Measurements from ENCODE around the gene LST1.

The LST1 gene

DNA sequence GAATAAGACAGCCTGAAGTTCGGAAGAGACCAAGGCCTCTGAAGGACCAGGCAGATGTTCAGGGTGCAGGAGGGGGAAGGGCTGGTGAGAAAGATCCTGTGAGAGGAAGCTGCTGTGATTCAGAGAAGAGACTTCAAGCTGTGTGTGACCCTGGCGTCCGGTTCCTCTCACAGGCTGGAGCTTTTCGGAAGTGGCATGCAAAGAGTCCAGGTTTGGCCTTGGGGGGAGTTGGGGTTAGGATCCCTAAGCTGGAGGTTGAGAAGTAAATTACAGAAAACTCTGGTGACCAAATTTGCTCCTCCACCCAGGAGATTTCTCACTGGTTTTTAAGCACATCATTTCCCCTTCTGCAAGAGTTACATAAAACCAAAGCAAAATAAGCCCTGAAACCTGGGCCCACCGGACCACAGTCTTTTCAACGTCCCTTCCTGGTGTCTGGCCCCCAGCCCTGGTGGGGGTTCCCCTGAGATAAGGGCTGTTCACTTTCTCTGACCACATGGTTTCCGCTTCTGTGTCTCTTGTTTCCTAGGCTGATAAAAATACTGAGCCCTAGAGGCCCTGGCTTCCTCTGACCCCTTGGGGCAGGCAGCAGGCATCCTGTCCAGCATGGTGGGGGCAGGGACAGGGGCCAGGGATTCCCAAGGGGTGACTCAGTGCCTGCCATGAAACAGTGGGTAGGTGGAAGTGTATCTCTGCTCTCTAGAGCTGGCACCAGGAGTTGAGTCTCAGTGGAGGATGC lies 25.9 kb upstream of the LST1 start:
- DNase-seq (ENCODE audit: low read depth), result peak; percentile 95

DNA sequence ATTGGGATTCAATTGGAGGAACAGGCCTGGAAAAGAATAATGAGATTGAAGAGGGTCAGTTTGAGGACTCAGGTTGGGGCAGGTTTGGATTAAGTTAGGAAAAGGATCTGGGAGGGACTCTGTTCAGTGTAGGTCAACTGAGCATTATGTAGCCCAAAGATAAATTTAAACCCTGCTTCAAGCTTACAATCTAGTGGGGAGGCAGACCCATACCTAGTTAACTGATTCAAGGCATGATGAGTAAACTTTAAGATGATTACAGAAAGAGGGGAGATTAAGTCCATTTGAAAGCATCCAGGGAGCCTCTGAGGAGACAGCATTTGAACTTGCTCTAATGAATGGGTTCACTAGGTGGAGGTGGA lies 25.4 kb upstream of the LST1 start:
- no peak for DNase-seq (ENCODE audit: low read depth)

DNA sequence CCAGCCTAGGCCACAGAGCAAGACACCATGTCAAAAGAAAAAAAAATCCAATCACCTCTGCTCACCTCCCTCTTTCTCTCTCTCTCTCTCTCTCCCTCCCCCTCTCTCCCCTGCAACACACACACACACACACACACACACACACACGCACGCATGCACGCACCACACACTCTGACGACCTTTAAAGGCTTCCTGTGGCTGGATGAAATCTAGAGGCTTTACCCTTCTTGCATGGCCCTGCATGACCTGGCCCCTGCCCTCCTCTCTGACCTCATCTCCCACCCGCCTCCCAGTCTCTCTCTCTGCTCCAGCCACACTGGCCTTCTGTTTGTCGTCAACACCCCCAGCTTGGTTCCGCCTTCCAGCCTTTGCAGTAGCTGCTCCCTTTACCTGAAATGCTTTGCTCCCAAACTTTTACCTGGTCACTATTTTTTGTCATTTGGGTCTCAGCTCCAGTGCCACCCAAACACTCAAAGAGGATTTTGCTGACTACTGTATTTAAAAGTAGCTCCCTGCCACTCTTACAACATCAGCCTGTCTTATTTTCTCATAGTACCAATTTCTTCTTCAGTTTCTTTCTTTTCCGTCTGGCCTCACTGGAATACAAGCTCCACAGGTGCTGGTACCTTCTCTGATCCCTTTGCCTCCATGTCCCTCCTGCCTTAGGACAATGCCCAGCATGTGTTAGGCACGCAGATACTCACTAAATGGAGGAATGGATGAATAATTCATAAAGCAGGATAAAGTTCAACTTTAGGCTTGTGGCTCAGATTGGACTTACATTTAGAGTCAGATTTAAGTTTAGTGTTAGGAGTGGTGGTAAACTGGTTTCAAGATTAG lies 18.3 kb upstream of the LST1 start:
- no peak for DNase-seq (ENCODE audit: low read depth)

DNA sequence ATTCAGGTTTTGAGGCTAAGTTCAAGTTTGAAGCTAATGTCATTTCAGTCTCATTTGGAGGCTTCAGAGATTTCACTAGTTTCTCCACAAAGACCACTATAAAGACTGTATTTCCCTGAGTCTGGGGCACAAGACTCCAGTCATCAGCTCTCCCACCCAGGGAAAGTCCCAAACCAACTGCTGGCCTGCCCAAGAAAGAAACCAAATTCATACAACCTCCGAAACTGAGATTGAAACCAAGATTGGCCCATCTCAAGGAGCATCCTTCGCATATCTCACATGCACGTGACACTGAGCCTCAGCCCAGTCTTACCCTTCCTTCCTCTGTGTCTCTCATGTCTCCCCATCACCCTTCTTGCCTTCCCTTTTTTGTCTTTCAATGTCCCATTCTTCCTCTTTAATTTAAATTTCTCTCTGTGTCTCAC lies 17.5 kb upstream of the LST1 start:
- DNase-seq (ENCODE audit: low read depth), result no peak

DNA sequence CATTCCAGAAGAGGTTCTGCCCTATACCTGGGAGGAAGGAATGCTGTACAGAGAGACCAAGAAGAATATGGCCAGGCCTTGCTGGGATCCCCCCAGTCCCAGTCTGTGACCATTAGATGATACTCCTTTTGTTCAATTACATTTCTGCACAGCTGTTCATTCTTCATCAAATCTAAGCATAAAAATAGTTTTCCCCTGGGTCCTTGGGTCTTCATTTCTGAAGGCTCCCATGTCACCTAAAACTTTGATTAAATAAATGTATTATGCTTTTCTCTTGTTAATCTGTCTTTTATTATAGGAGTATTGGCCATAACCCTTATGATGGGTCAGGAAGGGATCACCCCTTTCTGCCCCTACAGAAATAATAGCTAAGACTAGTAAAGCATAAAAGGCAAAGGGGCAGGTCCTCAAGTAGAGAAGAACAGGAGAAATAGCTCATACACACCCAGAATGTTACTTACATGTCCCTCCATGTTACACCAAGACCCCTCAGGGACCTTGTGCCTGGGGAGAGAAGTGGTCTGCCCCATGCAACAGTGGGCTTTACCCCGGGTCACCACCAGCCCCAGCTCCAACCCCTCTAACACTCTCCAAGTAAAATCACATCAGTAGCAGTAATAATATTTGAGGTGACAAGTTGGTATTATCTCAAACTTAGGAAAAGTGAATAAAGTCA lies 16.1 kb upstream of the LST1 start:
- DNase-seq (ENCODE audit: low read depth), result no peak

DNA sequence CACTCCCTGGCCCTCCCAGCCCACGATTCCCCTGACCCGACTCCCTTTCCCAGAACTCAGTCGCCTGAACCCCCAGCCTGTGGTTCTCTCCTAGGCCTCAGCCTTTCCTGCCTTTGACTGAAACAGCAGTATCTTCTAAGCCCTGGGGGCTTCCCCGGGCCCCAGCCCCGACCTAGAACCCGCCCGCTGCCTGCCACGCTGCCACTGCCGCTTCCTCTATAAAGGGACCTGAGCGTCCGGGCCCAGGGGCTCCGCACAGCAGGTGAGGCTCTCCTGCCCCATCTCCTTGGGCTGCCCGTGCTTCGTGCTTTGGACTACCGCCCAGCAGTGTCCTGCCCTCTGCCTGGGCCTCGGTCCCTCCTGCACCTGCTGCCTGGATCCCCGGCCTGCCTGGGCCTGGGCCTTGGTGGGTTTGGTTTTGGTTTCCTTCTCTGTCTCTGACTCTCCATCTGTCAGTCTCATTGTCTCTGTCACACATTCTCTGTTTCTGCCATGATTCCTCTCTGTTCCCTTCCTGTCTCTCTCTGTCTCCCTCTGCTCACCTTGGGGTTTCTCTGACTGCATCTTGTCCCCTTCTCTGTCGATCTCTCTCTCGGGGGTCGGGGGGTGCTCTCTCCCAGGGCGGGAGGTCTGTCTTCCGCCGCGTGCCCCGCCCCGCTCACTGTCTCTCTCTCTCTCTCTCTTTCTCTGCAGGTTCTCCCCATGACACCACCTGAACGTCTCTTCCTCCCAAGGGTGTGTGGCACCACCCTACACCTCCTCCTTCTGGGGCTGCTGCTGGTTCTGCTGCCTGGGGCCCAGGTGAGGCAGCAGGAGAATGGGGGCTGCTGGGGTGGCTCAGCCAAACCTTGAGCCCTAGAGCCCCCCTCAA lies 13.8 kb upstream of the LST1 start, which contains the start of gene LTA:
TSS of gene LTA (plus strand) at position 249 of the 871 bp plus-strand sequence. CDS start at position 703, 454 bp downstream.
- no peak for DNase-seq (ENCODE audit: low read depth)

DNA sequence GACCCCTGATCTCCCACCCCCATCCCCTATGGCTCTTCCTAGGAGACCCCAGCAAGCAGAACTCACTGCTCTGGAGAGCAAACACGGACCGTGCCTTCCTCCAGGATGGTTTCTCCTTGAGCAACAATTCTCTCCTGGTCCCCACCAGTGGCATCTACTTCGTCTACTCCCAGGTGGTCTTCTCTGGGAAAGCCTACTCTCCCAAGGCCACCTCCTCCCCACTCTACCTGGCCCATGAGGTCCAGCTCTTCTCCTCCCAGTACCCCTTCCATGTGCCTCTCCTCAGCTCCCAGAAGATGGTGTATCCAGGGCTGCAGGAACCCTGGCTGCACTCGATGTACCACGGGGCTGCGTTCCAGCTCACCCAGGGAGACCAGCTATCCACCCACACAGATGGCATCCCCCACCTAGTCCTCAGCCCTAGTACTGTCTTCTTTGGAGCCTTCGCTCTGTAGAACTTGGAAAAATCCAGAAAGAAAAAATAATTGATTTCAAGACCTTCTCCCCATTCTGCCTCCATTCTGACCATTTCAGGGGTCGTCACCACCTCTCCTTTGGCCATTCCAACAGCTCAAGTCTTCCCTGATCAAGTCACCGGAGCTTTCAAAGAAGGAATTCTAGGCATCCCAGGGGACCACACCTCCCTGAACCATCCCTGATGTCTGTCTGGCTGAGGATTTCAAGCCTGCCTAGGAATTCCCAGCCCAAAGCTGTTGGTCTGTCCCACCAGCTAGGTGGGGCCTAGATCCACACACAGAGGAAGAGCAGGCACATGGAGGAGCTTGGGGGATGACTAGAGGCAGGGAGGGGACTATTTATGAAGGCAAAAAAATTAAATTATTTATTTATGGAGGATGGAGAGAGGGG lies 12.6 kb upstream of the LST1 start:
- no peak for DNase-seq (ENCODE audit: low read depth)

DNA sequence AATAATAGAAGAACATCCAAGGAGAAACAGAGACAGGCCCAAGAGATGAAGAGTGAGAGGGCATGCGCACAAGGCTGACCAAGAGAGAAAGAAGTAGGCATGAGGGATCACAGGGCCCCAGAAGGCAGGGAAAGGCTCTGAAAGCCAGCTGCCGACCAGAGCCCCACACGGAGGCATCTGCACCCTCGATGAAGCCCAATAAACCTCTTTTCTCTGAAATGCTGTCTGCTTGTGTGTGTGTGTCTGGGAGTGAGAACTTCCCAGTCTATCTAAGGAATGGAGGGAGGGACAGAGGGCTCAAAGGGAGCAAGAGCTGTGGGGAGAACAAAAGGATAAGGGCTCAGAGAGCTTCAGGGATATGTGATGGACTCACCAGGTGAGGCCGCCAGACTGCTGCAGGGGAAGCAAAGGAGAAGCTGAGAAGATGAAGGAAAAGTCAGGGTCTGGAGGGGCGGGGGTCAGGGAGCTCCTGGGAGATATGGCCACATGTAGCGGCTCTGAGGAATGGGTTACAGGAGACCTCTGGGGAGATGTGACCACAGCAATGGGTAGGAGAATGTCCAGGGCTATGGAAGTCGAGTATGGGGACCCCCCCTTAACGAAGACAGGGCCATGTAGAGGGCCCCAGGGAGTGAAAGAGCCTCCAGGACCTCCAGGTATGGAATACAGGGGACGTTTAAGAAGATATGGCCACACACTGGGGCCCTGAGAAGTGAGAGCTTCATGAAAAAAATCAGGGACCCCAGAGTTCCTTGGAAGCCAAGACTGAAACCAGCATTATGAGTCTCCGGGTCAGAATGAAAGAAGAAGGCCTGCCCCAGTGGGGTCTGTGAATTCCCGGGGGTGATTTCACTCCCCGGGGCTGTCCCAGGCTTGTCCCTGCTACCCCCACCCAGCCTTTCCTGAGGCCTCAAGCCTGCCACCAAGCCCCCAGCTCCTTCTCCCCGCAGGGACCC lies 11.7 kb upstream of the LST1 start:
- no peak for DNase-seq (ENCODE audit: low read depth)

DNA sequence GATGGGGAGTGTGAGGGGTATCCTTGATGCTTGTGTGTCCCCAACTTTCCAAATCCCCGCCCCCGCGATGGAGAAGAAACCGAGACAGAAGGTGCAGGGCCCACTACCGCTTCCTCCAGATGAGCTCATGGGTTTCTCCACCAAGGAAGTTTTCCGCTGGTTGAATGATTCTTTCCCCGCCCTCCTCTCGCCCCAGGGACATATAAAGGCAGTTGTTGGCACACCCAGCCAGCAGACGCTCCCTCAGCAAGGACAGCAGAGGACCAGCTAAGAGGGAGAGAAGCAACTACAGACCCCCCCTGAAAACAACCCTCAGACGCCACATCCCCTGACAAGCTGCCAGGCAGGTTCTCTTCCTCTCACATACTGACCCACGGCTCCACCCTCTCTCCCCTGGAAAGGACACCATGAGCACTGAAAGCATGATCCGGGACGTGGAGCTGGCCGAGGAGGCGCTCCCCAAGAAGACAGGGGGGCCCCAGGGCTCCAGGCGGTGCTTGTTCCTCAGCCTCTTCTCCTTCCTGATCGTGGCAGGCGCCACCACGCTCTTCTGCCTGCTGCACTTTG lies 10.7 kb upstream of the LST1 start, which contains the start of gene TNF:
TSS of gene TNF (plus strand) at position 231 of the 567 bp plus-strand sequence. CDS start at position 408, 177 bp downstream.
- no peak for DNase-seq (ENCODE audit: low read depth)

DNA sequence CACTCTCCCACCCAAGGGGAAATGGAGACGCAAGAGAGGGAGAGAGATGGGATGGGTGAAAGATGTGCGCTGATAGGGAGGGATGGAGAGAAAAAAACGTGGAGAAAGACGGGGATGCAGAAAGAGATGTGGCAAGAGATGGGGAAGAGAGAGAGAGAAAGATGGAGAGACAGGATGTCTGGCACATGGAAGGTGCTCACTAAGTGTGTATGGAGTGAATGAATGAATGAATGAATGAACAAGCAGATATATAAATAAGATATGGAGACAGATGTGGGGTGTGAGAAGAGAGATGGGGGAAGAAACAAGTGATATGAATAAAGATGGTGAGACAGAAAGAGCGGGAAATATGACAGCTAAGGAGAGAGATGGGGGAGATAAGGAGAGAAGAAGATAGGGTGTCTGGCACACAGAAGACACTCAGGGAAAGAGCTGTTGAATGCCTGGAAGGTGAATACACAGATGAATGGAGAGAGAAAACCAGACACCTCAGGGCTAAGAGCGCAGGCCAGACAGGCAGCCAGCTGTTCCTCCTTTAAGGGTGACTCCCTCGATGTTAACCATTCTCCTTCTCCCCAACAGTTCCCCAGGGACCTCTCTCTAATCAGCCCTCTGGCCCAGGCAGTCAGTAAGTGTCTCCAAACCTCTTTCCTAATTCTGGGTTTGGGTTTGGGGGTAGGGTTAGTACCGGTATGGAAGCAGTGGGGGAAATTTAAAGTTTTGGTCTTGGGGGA lies 10.0 kb upstream of the LST1 start:
- DNase-seq (ENCODE audit: low read depth), result no peak

DNA sequence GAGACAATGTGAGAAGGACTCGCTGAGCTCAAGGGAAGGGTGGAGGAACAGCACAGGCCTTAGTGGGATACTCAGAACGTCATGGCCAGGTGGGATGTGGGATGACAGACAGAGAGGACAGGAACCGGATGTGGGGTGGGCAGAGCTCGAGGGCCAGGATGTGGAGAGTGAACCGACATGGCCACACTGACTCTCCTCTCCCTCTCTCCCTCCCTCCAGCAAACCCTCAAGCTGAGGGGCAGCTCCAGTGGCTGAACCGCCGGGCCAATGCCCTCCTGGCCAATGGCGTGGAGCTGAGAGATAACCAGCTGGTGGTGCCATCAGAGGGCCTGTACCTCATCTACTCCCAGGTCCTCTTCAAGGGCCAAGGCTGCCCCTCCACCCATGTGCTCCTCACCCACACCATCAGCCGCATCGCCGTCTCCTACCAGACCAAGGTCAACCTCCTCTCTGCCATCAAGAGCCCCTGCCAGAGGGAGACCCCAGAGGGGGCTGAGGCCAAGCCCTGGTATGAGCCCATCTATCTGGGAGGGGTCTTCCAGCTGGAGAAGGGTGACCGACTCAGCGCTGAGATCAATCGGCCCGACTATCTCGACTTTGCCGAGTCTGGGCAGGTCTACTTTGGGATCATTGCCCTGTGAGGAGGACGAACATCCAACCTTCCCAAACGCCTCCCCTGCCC lies 9.0 kb upstream of the LST1 start:
- no peak for DNase-seq (ENCODE audit: low read depth)

DNA sequence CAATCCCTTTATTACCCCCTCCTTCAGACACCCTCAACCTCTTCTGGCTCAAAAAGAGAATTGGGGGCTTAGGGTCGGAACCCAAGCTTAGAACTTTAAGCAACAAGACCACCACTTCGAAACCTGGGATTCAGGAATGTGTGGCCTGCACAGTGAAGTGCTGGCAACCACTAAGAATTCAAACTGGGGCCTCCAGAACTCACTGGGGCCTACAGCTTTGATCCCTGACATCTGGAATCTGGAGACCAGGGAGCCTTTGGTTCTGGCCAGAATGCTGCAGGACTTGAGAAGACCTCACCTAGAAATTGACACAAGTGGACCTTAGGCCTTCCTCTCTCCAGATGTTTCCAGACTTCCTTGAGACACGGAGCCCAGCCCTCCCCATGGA lies 8.5 kb upstream of the LST1 start:
- DNase-seq (ENCODE audit: low read depth), result no peak

DNA sequence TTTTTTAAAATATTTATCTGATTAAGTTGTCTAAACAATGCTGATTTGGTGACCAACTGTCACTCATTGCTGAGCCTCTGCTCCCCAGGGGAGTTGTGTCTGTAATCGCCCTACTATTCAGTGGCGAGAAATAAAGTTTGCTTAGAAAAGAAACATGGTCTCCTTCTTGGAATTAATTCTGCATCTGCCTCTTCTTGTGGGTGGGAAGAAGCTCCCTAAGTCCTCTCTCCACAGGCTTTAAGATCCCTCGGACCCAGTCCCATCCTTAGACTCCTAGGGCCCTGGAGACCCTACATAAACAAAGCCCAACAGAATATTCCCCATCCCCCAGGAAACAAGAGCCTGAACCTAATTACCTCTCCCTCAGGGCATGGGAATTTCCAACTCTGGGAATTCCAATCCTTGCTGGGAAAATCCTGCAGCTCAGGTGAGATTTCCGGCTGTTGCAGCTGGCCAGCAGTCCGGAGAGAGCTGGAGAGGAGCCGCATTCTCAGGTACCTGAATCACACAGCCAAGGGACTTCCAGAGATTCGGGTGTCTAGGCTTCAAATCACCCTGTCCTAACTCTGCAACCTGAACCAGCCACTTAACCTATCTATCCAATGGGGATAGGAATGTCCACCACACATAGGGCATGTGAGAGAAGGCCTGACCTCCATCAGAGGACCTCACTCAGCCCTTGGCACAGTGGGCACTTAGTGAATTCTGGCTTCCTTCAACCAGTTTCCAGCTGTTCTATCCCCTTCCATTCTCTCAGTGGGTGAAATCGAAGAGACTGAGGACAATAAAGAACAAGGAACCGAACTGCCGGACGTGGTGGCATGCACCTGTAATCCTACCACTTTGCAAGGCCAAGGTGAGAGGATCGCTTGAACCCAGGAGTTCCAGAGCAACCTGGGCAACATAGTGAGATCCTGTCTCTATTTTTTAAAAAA lies 7.6 kb upstream of the LST1 start:
- no peak for DNase-seq (ENCODE audit: low read depth)

DNA sequence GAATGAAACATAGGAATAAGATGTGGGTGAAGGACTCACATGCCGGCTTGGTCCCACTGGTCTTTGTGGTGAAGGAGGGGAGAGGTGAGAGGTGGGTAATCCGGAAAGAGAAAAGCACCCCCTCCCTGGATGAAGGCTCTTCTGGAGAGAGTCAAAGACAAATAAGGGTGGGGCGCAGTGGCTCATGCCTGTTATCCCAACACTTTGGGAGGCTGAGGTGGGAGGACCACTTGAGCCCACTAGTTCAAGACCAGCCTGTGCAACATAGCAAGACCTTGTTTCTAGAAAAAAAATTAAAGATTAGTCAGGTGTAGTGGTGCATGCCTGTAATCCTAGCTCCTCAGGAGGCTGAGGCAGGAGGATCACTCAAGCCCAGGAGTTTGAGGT lies 7.0 kb upstream of the LST1 start:
- DNase-seq (ENCODE audit: low read depth), result no peak

DNA sequence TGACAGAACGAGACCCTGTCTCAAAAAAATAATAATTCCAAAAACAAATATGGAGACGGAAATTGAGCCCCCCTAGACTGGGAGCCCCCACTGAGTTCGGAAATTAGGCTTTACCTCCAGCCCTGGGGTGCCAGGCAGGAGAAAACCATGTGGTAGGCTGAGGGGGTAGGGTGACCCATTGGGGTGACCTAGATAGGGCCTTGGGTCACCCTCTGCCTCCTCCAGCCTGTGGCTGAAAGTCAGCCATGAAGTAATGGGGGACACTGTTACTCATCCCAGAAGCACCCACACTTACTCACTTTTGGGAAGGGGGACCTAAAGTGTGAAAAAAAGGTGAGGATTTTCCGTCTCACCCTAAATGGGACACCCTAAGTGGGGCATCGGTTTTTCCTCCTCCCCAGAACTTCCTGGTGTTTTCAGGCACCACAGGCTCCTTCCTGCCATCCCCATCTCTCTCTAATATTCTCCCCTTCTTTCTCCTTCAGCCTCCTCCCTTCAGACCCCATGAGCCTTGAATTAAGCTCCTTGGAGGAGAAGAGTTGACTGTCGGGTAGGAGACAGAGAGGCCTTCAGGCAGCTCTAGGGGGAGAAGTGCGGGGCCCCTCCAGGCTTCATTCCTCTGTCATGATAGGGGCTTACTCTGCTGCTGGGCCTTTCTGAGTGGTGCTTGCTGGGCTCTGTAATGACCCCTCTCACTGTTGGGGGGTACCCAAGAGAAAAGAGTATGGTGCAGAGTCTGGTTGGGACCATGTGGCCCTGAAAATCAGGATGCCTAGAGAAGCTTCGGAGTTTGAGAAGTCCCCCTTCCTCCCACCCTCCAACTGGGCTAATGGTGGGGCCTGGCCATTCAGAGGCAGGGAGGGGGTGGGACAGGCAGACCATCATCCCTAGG lies 6.3 kb upstream of the LST1 start:
- DNase-seq (ENCODE audit: low read depth), result no peak

DNA sequence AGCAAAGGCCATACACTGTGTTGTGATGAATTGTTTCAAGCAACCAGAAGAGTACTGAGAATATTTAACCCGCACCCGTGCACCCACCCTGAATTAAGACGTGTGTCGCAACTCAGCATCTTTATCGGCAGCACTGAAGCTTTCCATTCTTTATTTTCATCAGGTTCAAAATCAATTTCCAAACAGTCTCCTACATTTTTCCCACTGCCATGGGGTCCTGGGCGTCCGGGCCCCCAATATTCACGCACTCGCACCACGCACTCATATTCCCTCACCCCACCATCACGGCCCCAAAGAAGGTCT lies 5.7 kb upstream of the LST1 start:
- no peak for DNase-seq (ENCODE audit: low read depth)
